HG03045 (cell line): ENCODE data around the gene RDH5.

Experiments
- ATAC-seq: cut with Tn5 transposase; IDR thresholded peaks from one replicate; pipeline ENCODE4 v1.9.1; 2021; ENCODE audit warnings: mild to moderate bottlenecking, moderate library complexity; ENCODE audit not compliant: unreplicated experiment

The RDH5 gene

GRCh38 chr12:55727643-55728185 lies 7.5 kb downstream of the RDH5 start:
- no peak for ATAC-seq

GRCh38 chr12:55728186-55728938 lies 8.2 kb downstream of the RDH5 start:
- peak; percentile 21 for ATAC-seq

GRCh38 chr12:55728939-55729818 lies 9.0 kb downstream of the RDH5 start, which contains the start of gene CD63:
Gene CD63 (minus strand): TSS chr12:55729009. CDS start chr12:55728341, 668 bp downstream.
- ATAC-seq, result peak; percentile 70

- ATAC-seq, result peak; percentile 33
Measured at GRCh38 chr12:55729819-55730818, 9.9 kb downstream of the RDH5 start.

- no peak for ATAC-seq
Measured at GRCh38 chr12:55732288-55732687, 12.1 kb downstream of the RDH5 start.

- ATAC-seq, result no peak
Measured at GRCh38 chr12:55733021-55733555, 12.9 kb downstream of the RDH5 start.

- no peak for ATAC-seq
Measured at GRCh38 chr12:55733858-55734257, 13.7 kb downstream of the RDH5 start.

- no peak for ATAC-seq
Measured at GRCh38 chr12:55734595-55734994, 14.4 kb downstream of the RDH5 start.

GRCh38 chr12:55736076-55736475 lies 15.9 kb downstream of the RDH5 start:
- no peak for ATAC-seq

- ATAC-seq, result no peak
Measured at GRCh38 chr12:55736780-55737580, 16.8 kb downstream of the RDH5 start.

GRCh38 chr12:55737581-55738122 lies 17.5 kb downstream of the RDH5 start:
- ATAC-seq, result no peak

- peak; percentile 87 for ATAC-seq
Measured at GRCh38 chr12:55738123-55739024, 18.2 kb downstream of the RDH5 start.

- no peak for ATAC-seq
Measured at GRCh38 chr12:55739025-55739378, 18.8 kb downstream of the RDH5 start.

GRCh38 chr12:55741931-55742680 lies 21.9 kb downstream of the RDH5 start:
- no peak for ATAC-seq

- peak; percentile 33 for ATAC-seq
Measured at GRCh38 chr12:55742719-55743405, 22.7 kb downstream of the RDH5 start, which contains the start of gene GDF11. Gene GDF11 (plus strand): TSS chr12:55743122. CDS start chr12:55743317, 195 bp downstream.
